GM12892 (cell line): Measurements from ENCODE around the gene PCDHA7.
"Not testable (repeated sequence)": the region's sequence is repeated elsewhere in the genome, so short reads cannot be mapped to it uniquely, and the experiment has no call there.

Source experiments
- DNase-seq: peaks from one replicate; pipeline ENCODE4 v3.0.0; 2011; ENCODE audit not compliant: insufficient read length
- FAIRE-seq: peaks from 2 replicates; lab custom pipeline; 2011; peaks lifted over from hg19 to GRCh38; lab: Jason Lieb, UNC
- POLR2A ChIP-seq: IDR thresholded peaks from 2 replicates; pipeline ENCODE4 v1.6.1; 2011; ENCODE audit warnings: low read depth, low read length, control low read depth
- POLR2AphosphoS5 ChIP-seq: IDR thresholded peaks from 2 replicates; pipeline ENCODE4 v1.6.1; 2011; ENCODE audit warnings: low read depth, low read length, control low read depth
- TAF1 ChIP-seq: IDR thresholded peaks from 2 replicates; pipeline ENCODE4 v1.6.1; 2011; ENCODE audit warnings: low read depth, mild to moderate bottlenecking, control low read depth, low read length, borderline replicate concordance

The PCDHA7 gene

GRCh38 chr5:140835622-140836510 is 1.8 kb downstream of the PCDHA7 start:
- no peak for FAIRE-seq

DNA sequence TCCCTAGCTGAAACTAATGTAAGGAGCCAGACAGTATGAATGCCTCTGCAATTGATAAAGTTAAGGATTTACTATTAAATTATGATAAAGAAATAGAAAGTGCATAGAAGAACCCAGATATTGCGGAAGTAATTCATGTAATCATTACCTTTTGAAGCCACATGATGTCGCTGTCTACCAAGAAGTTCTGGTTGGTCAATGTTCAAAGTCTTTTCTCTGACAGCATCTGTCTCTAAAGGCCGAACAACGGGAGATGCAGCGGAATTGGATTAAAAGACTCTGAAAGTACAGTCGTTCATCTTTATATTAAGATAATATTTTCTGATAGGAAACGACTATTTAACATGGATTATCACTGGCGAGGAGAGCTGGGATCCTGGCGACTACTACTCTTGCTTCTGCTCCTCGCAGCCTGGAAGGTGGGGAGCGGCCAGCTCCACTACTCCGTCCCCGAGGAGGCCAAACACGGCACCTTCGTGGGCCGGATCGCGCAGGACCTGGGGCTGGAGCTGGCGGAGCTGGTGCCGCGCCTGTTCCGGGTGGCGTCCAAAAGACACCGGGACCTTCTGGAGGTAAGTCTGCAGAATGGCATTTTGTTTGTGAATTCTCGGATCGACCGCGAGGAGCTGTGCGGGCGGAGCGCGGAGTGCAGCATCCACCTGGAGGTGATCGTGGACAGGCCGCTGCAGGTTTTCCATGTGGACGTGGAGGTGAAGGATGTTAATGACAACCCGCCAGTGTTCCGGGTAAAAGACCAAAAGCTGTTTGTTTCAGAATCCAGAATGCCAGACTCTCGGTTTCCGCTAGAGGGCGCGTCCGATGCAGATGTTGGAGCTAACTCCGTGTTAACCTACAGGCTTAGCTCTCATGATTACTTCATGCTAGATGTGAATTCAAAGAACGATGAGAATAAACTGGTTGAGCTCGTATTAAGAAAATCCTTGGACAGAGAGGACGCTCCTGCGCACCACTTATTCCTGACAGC is 7.2 kb downstream of the PCDHA7 start, which contains the start of gene PCDHA8:
PCDHA8 (plus strand) TSS at position 210 of the 985 bp plus-strand sequence; CDS start at position 345, 135 bp downstream.
- DNase-seq, result no peak
- TF ChIP-seq POLR2AphosphoS5 (no peak), TAF1 (no peak), POLR2A (no peak)

More at GRCh38 chr5:140835622-140836510, 1.8 kb downstream of the PCDHA7 start:
- no peak for DNase-seq
- TF ChIP-seq TAF1, result no peak

DNA sequence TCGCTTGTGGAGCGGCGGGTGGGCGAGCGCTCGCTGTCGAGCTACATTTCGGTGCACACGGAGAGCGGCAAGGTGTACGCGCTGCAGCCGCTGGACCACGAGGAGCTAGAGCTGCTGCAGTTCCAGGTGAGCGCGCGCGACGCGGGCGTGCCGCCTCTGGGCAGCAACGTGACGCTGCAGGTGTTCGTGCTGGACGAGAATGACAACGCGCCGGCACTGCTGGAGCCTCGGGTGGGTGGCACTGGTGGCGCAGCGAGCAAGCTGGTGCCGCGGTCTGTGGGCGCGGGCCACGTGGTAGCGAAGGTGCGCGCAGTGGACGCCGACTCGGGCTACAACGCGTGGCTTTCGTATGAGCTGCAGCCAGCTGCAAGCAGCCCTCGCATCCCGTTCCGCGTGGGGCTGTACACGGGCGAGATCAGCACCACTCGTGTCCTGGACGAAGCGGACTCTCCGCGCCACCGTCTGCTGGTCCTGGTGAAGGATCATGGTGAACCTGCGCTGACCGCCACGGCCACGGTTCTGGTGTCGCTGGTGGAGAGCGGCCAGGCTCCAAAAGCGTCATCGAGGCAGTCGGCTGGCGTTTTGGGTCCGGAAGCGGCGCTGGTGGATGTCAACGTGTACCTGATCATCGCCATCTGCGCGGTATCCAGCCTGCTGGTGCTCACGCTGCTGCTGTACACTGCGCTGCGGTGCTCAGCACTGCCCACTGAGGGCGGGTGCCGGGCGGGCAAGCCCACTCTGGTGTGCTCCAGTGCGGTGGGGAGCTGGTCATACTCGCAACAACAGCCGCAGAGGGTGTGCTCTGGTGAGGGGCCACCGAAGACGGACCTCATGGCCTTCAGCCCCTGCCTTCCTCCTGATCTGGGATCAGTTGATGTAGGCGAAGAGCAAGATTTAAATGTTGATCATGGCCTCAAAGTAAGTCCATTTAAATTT is 9.0 kb downstream of the PCDHA7 start:
- DNase-seq (no peak), FAIRE-seq (no peak)
- no peak for TF ChIP-seq TAF1
- no peak for TF ChIP-seq POLR2A
- TF ChIP-seq POLR2AphosphoS5, result no peak

More for the DNA sequence above, 7.2 kb downstream of the PCDHA7 start, which contains the start of gene PCDHA8:
- FAIRE-seq, result no peak

GRCh38 chr5:140848139-140849102 is 14.4 kb downstream of the PCDHA7 start, which contains the start of gene PCDHA9:
Gene PCDHA9 (plus strand): TSS chr5:140848382. CDS start chr5:140848496, 114 bp downstream.
- not testable (repeated sequence) for FAIRE-seq, DNase-seq

DNA sequence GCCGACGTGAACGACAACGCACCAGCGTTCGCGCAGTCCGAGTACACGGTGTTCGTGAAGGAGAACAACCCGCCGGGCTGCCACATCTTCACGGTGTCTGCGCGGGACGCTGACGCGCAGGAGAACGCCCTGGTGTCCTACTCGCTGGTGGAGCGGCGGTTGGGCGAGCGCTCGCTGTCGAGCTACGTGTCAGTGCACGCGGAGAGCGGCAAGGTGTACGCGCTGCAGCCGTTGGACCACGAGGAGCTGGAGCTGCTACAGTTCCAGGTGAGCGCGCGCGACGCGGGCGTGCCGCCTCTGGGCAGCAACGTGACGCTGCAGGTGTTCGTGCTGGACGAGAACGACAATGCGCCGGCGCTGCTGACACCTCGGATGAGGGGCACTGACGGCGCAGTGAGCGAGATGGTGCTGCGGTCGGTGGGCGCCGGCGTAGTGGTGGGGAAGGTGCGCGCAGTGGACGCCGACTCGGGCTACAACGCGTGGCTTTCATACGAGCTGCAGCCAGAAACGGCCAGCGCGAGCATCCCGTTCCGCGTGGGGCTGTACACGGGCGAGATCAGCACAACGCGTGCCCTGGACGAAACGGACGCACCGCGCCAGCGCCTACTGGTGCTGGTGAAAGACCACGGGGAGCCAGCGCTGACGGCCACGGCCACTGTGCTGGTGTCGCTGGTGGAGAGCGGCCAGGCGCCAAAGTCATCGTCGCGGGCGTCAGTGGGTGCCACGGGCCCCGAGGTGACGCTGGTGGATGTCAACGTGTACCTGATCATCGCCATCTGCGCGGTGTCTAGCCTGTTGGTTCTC is 16.0 kb downstream of the PCDHA7 start:
- FAIRE-seq, result not testable (repeated sequence)

GRCh38 chr5:140855772-140856674 is 22.0 kb downstream of the PCDHA7 start, which contains the start of gene PCDHA10:
Gene PCDHA10 (plus strand): TSS chr5:140855897. CDS start chr5:140856049, 152 bp downstream.
- DNase-seq (no peak), FAIRE-seq (no peak)
- TF ChIP-seq POLR2AphosphoS5 (no peak), TAF1 (no peak), POLR2A (no peak)

More for the DNA sequence above, 16.0 kb downstream of the PCDHA7 start:
- not testable (repeated sequence) for DNase-seq

GRCh38 chr5:140857177-140857986 is 23.3 kb downstream of the PCDHA7 start:
- no peak for FAIRE-seq
- no peak for DNase-seq
- no peak for TF ChIP-seq POLR2AphosphoS5
- TF ChIP-seq POLR2A, result no peak
- no peak for TF ChIP-seq TAF1

GRCh38 chr5:140857987-140858240 is 23.8 kb downstream of the PCDHA7 start:
- no peak for TF ChIP-seq TAF1
- no peak for TF ChIP-seq POLR2AphosphoS5
- no peak for TF ChIP-seq POLR2A

More at GRCh38 chr5:140857987-140858240, 23.8 kb downstream of the PCDHA7 start:
- FAIRE-seq (no peak), DNase-seq (no peak)
